Ectodermal cell (in vitro differentiated cells): ENCODE results near the gene ABCB8.

Source experiments
- H3K27ac ChIP-seq: 2 replicates; pipeline ENCODE4 v1.7.0; 2013; ENCODE audit warnings: mild to moderate bottlenecking, low read depth, low read length; ENCODE audit not compliant: insufficient read depth, poor library complexity, severe bottlenecking
- H3K27me3 ChIP-seq: 2 replicates; pipeline ENCODE4 v1.7.0; 2013; ENCODE audit warnings: mild to moderate bottlenecking, low read length; ENCODE audit not compliant: insufficient read depth, control insufficient read depth, poor library complexity, severe bottlenecking
- H3K36me3 ChIP-seq: one replicate; pipeline ENCODE4 v1.7.0; 2013; ENCODE audit warnings: low read length; ENCODE audit not compliant: control insufficient read depth, insufficient read depth
- H3K4me1 ChIP-seq: one replicate; pipeline ENCODE4 v1.7.0; 2013; ENCODE audit warnings: low read length; ENCODE audit not compliant: control insufficient read depth, insufficient read depth
- H3K4me3 ChIP-seq: 2 replicates; pipeline ENCODE4 v1.7.0; 2013; ENCODE audit warnings: low read depth, low read length, control low read depth; ENCODE audit not compliant: insufficient read depth
- H3K9me3 ChIP-seq: 2 replicates; pipeline ENCODE4 v1.7.0; 2013; ENCODE audit warnings: mild to moderate bottlenecking, low read length, moderate library complexity; ENCODE audit not compliant: control insufficient read depth
- WGBS, 2 experiments: methylation state at CpG; one replicate each; pipeline ENCODE4 v1.1.7; 2013; ENCODE audit warnings: missing lambda C conversion rate in 2 of 2; 5-methylcytosine and 5-hydroxymethylcytosine counted together

Gene ABCB8

DNA sequence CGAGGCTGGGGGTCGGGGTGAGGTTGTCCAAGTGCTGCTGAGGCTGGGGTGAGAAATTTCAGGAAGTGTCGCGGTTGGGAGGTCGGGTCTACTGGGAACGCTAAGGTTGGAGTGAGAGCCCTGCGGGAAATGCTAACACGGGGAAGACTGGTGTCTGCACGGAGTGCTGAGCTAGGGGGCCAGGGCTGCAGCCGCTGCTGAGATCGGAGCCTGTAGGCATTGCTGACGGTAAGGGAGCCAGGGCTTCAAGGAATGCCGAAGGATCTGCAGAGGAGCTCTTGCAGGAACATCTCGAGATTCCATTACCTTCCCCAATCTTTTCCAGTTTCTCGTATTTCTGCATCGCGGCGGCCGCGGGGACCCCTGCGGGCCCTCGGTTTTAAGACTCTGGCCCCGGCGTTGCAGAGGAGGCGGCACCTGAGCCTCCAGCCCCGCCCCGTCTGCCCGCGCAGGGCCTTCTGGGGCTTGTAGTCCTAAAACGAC, 29.3 kb downstream of the ABCB8 start, which contains the start of gene CDK5:
Gene CDK5 (minus strand): TSS at position 392 of the 483 bp plus-strand sequence. CDS start 49 bp downstream, at position 343.
- WGBS, 2 experiments: 1% methylated on average over 30 of the region's 30 CpGs
- peaks cover 40% of the 10 kb centered on the region for H3K27me3 ChIP-seq
- no peaks in the 10 kb centered on the region for H3K36me3 ChIP-seq
- H3K4me1 ChIP-seq: peaks cover 32% of the 10 kb centered on the region
- H3K9me3 ChIP-seq: no peaks in the 10 kb centered on the region
- peak within 1 kb of the TSS; percentile 6 for H3K27ac ChIP-seq
- H3K4me3 ChIP-seq: peak within 1 kb of the TSS; percentile 80

GRCh38 chr7:151057989-151058780, 29.9 kb downstream of the ABCB8 start:
- H3K27ac ChIP-seq: peak overlapping the region; percentile 6
- 6 to 8% methylated on average over 46 of the region's 46 CpGs for WGBS, 2 experiments
- no peaks in the 10 kb centered on the region for H3K36me3 ChIP-seq
- H3K4me3 ChIP-seq: peak overlapping the region; percentile 80
- H3K9me3 ChIP-seq: no peaks in the 10 kb centered on the region
- peaks cover 39% of the 10 kb centered on the region for H3K27me3 ChIP-seq
- peaks cover 36% of the 10 kb centered on the region for H3K4me1 ChIP-seq

GRCh38 chr7:151058781-151059366, 30.6 kb downstream of the ABCB8 start:
- Histone ChIP-seq H3K27ac (peak overlapping the region; percentile 52), H3K9me3 (no peaks in the 10 kb centered on the region), H3K4me1 (peaks cover 36% of the 10 kb centered on the region), H3K4me3 (peak overlapping the region; percentile 80), H3K36me3 (no peaks in the 10 kb centered on the region), H3K27me3 (peaks cover 39% of the 10 kb centered on the region)
- 19 to 20% methylated on average over 18 of the region's 18 CpGs for WGBS, 2 experiments

GRCh38 chr7:151059367-151060112, 31.3 kb downstream of the ABCB8 start, which contains the start of gene SLC4A2:
Gene SLC4A2 (plus strand): TSS chr7:151059589. CDS start chr7:151061988, 2,399 bp downstream.
- Histone ChIP-seq H3K4me1 (peaks cover 36% of the 10 kb centered on the region), H3K9me3 (no peaks in the 10 kb centered on the region), H3K27ac (peak within 1 kb of the TSS; percentile 52), H3K27me3 (peaks cover 39% of the 10 kb centered on the region), H3K4me3 (peak within 1 kb of the TSS; percentile 80), H3K36me3 (peaks cover 2% of the 10 kb centered on the region)
- WGBS, 2 experiments: 1% methylated on average over 65 to 75 of the region's 75 CpGs

DNA sequence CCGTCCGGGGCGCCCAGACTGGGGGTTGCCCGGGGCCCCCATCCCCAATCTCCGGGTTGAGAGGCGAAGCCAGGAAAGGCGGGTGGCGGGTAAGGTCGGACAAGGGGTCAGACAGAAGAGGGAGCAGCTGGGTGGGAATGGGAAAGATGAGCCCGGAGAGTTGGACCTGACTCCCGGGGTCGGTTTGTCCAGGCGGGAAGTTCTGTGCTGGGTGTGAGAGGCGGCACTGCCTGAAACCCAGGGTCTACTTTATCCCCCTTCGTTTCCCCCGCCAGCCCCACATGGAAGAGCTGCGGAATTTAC, 31.8 kb downstream of the ABCB8 start:
- Histone ChIP-seq H3K4me1 (peaks cover 36% of the 10 kb centered on the region), H3K36me3 (peaks cover 7% of the 10 kb centered on the region), H3K27ac (no peak overlapping the region), H3K9me3 (no peaks in the 10 kb centered on the region), H3K27me3 (peaks cover 39% of the 10 kb centered on the region), H3K4me3 (peak overlapping the region; percentile 80)
- 0 to 1% methylated on average over 17 of the region's 17 CpGs for WGBS, 2 experiments

- Histone ChIP-seq H3K27me3 (peaks cover 38% of the 10 kb centered on the region), H3K4me3 (peak overlapping the region; percentile 80), H3K27ac (no peak overlapping the region), H3K4me1 (peaks cover 36% of the 10 kb centered on the region), H3K9me3 (no peaks in the 10 kb centered on the region), H3K36me3 (peaks cover 11% of the 10 kb centered on the region)
- 8 to 9% methylated on average over 21 of the region's 21 CpGs for WGBS, 2 experiments
These were observed 32.4 kb downstream of the ABCB8 start for GRCh38 chr7:151060416-151061212.

DNA sequence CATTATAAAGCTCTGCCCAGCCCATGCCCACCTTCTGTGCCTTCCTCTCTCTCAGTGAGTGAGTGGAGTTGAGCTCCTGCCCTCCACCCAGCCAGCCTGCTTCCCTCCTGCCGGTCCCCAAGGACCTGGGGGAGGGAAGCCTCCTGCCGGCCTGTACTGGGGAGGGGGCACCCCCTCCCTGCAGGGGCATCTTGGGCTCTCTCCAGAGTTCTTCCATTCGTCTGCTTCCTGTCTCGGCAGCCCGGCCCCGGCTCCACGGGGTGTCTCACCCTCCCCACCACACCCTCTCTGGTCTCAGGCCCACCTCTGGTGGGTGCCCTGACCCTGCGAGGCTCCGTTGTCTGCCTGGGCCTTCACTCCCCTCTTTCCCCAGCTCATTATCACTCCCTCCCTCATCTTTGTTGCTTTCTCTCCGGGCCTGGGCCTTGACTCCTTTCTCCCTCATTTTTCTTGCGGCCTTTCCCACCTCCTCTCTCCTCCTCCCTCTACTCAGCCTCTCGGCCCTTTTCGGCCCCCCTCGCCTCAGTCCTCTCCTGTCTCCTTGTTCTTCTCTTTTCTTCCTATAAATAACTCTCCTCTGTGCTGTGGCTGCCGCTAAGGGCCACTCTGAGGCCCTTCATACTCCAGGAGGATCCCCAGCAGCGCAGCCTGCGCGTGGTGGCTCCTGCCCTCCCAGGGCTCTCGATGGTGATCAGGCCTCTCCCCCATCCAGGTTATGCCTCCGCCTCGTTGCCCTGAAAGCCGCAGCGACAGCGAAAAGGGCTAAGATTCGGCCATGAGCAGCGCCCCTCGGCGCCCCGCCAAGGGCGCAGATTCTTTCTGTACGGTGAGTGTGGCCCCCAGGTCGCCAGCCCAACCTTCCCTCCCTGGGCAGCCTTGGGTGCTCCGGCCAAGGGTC, 33.2 kb downstream of the ABCB8 start:
- H3K27ac ChIP-seq: no peak overlapping the region
- peak overlapping the region; percentile 33 for H3K4me3 ChIP-seq
- peaks cover 36% of the 10 kb centered on the region for H3K4me1 ChIP-seq
- H3K9me3 ChIP-seq: no peaks in the 10 kb centered on the region
- 28 to 31% methylated on average over 33 of the region's 33 CpGs for WGBS, 2 experiments
- peaks cover 30% of the 10 kb centered on the region for H3K27me3 ChIP-seq
- peaks cover 11% of the 10 kb centered on the region for H3K36me3 ChIP-seq

GRCh38 chr7:151062111-151062398, 33.8 kb downstream of the ABCB8 start:
- Histone ChIP-seq H3K4me1 (peaks cover 34% of the 10 kb centered on the region), H3K9me3 (no peaks in the 10 kb centered on the region), H3K27ac (no peak overlapping the region), H3K36me3 (peaks cover 11% of the 10 kb centered on the region), H3K27me3 (peaks cover 24% of the 10 kb centered on the region), H3K4me3 (peak overlapping the region; percentile 33)
- WGBS, 2 experiments: 12 to 15% methylated on average over 11 of the region's 11 CpGs
